ENCODE data around the gene ZNF827. TPM values are rescaled to one million over a fixed set of nuclear protein-coding genes. Genes with fewer than 3 reads are reported as not detected.

Gene ZNF827
- total RNA-seq, 1 experiment from 2014 or later: 6.3 TPM

GRCh38 chr4:145756244-145756643 lies 182.4 kb downstream of the ZNF827 start:
- H3K27me3 ChIP-seq (ENCODE audit: control insufficient read depth, insufficient read depth, low read length): no peaks in the 10 kb centered on the region
- no peak overlapping the region for H3K4me3 ChIP-seq (ENCODE audit: low read depth in 2 of 2, low read length in 2 of 2)
- TF ChIP-seq, protein P1, sequence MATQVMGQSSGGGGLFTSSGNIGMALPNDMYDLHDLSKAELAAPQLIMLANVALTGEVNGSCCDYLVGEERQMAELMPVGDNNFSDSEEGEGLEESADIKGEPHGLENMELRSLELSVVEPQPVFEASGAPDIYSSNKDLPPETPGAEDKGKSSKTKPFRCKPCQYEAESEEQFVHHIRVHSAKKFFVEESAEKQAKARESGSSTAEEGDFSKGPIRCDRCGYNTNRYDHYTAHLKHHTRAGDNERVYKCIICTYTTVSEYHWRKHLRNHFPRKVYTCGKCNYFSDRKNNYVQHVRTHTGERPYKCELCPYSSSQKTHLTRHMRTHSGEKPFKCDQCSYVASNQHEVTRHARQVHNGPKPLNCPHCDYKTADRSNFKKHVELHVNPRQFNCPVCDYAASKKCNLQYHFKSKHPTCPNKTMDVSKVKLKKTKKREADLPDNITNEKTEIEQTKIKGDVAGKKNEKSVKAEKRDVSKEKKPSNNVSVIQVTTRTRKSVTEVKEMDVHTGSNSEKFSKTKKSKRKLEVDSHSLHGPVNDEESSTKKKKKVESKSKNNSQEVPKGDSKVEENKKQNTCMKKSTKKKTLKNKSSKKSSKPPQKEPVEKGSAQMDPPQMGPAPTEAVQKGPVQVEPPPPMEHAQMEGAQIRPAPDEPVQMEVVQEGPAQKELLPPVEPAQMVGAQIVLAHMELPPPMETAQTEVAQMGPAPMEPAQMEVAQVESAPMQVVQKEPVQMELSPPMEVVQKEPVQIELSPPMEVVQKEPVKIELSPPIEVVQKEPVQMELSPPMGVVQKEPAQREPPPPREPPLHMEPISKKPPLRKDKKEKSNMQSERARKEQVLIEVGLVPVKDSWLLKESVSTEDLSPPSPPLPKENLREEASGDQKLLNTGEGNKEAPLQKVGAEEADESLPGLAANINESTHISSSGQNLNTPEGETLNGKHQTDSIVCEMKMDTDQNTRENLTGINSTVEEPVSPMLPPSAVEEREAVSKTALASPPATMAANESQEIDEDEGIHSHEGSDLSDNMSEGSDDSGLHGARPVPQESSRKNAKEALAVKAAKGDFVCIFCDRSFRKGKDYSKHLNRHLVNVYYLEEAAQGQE (IDR thresholded peaks at IDR 0.05; ENCODE audit: insufficient read depth in 1 of 2, low read depth in 2 of 2, low read length in 1 of 2): no peak
- no peak for TF ChIP-seq SIN3A (IDR thresholded peaks at IDR 0.05; ENCODE audit: borderline replicate concordance, insufficient read depth, low read depth, low read length)
- no peak for TF ChIP-seq POLR2AphosphoS5 (IDR thresholded peaks at IDR 0.05; ENCODE audit: low read depth, low read length)
- TF ChIP-seq, protein P2, sequence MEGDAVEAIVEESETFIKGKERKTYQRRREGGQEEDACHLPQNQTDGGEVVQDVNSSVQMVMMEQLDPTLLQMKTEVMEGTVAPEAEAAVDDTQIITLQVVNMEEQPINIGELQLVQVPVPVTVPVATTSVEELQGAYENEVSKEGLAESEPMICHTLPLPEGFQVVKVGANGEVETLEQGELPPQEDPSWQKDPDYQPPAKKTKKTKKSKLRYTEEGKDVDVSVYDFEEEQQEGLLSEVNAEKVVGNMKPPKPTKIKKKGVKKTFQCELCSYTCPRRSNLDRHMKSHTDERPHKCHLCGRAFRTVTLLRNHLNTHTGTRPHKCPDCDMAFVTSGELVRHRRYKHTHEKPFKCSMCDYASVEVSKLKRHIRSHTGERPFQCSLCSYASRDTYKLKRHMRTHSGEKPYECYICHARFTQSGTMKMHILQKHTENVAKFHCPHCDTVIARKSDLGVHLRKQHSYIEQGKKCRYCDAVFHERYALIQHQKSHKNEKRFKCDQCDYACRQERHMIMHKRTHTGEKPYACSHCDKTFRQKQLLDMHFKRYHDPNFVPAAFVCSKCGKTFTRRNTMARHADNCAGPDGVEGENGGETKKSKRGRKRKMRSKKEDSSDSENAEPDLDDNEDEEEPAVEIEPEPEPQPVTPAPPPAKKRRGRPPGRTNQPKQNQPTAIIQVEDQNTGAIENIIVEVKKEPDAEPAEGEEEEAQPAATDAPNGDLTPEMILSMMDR (IDR thresholded peaks at IDR 0.05): no peak
- TF ChIP-seq TCF7L2 (IDR thresholded peaks at IDR 0.05; ENCODE audit: low read depth, low read length): no peak
- DNase-seq (ENCODE audit: low read depth, low spot score) (no peak), ATAC-seq (no peak)
- H3K4me1 ChIP-seq (ENCODE audit: control insufficient read depth, insufficient read depth, low read length): no peaks in the 10 kb centered on the region
- BruUV-seq (replicated peaks): no TSS peak
- no peak overlapping the region for H3K27ac ChIP-seq (ENCODE audit: low read length)
- no peaks in the 10 kb centered on the region for H3K9me3 ChIP-seq (ENCODE audit: control insufficient read depth, insufficient read depth, low read depth, low read length)
- no peaks in the 10 kb centered on the region for H3K36me3 ChIP-seq (ENCODE audit: control insufficient read depth, insufficient read depth, low read length)
- intact Hi-C loops (cut with micrococcal nuclease; ENCODE audit: unreplicated experiment) (no loop called here), in situ Hi-C loops (cut with HindIII; ENCODE audit: low pct_unique_long_range_greater_than_20kb, low sequenced_read_pairs) (no loop called here)
- POLR2A ChIA-PET: no interaction called here
- CTCF ChIA-PET: no interaction called here

GRCh38 chr4:145755802-145756201 lies 182.8 kb downstream of the ZNF827 start:
- H3K27ac ChIP-seq (ENCODE audit: low read length): no peak overlapping the region
- ChIA-PET CTCF (no interaction called here), POLR2A (no interaction called here)
- no TSS peak for BruUV-seq (replicated peaks)
- ATAC-seq (no peak), DNase-seq (ENCODE audit: low read depth, low spot score) (no peak)
- no peak overlapping the region for H3K4me3 ChIP-seq (ENCODE audit: low read depth in 2 of 2, low read length in 2 of 2)
- in situ Hi-C loops (cut with HindIII; ENCODE audit: low pct_unique_long_range_greater_than_20kb, low sequenced_read_pairs) (no loop called here), intact Hi-C loops (cut with micrococcal nuclease; ENCODE audit: unreplicated experiment) (no loop called here)
- no peaks in the 10 kb centered on the region for H3K9me3 ChIP-seq (ENCODE audit: control insufficient read depth, insufficient read depth, low read depth, low read length)
- no peaks in the 10 kb centered on the region for H3K4me1 ChIP-seq (ENCODE audit: control insufficient read depth, insufficient read depth, low read length)
- TF ChIP-seq POLR2AphosphoS5 (IDR thresholded peaks at IDR 0.05; ENCODE audit: low read depth, low read length) (no peak), TCF7L2 (IDR thresholded peaks at IDR 0.05; ENCODE audit: low read depth, low read length) (no peak), SIN3A (IDR thresholded peaks at IDR 0.05; ENCODE audit: borderline replicate concordance, insufficient read depth, low read depth, low read length) (no peak)
- TF ChIP-seq, protein P2 (IDR thresholded peaks at IDR 0.05): no peak
- TF ChIP-seq, protein P1 (IDR thresholded peaks at IDR 0.05; ENCODE audit: insufficient read depth in 1 of 2, low read depth in 2 of 2, low read length in 1 of 2): no peak
- H3K27me3 ChIP-seq (ENCODE audit: control insufficient read depth, insufficient read depth, low read length): no peaks in the 10 kb centered on the region
- H3K36me3 ChIP-seq (ENCODE audit: control insufficient read depth, insufficient read depth, low read length): no peaks in the 10 kb centered on the region
